GM21515 (cell line): ENCODE data around the gene HIVEP3.
"Not testable (repeated sequence)": the region's sequence is repeated elsewhere in the genome, so short reads cannot be mapped to it uniquely, and the experiment has no call there.

ENCODE experiments used
- ATAC-seq: cut with Tn5 transposase; IDR thresholded peaks from one replicate; pipeline ENCODE4 v1.9.1; 2021; ENCODE audit not compliant: unreplicated experiment

The HIVEP3 gene

DNA sequence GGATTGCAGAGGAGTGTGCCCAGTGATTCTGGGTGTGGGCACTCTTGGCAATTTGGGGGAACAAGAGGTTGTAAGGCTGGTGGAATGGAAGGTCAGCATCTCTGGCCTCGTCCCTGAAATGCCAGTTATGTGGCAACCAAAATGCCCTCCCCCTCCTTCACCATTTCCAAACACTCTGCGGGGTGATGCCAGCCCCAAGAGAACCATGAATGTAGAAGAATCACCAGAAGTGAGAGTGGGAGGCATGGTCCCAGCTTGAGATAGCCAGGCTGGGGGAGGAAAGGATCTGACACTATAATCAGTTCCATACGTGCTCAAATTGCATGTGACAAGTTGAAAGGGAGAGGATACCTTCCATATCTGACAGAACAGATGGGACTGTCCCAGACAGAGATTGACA, 345.5 kb downstream of the HIVEP3 start:
- ATAC-seq, result no peak

DNA sequence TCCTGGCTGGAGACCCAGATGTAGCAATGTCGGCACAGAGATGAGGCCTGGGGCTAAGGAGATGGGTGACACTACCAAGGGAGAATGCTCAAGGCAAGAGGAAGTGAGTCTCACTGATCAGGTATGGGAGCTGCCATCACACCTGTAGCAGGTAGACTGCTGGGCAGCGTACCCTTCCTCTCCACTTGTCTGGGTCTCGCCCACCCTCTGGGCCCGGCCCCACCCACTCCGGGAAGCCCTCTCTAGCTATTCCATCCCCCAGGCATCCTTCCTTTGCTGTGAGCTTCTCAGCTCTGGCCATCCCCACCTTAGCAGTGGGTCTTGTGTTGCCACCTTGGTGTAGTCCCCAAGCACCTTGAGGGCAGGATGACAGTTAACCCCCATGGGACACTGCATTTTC, 346.5 kb downstream of the HIVEP3 start:
- no peak for ATAC-seq

DNA sequence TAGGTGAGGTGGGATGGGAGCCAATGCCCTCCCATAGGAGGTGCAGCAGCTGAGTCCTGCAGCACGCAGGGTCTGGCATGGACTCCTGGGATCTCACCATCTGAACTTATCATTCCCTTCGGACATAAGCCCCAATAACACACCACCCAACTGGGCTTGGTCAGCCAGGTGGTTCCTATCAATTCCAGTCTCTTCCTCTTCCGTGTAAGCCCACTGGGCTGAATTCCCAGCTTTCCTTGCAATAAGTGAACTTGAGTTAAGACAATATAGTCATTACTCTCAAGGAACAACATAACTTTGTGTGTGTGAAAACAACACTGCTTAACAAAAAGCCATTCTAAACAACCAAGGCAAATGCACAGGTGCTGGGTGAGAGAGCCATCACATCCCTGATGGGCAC, 347.7 kb downstream of the HIVEP3 start:
- no peak for ATAC-seq

DNA sequence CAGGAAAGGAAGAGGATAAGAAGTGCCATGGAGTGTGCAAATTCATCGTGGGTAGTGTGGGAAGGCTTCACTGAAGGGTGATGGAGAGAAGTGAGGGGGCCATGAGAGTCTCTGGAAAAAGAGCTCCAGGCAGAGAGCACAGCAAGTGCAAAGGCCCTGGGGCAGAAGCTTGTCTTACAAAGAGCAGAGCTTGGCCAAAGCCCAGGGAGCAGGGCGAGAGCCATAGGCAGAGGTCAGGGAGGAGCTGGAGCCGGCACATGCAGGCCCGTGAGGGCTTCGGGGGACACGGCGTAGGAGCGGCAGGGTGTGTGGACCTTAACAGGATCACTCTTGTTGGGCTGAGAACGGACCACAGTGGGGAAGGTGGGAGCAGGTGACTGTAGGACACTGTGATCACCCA, 350.5 kb downstream of the HIVEP3 start:
- no peak for ATAC-seq

DNA sequence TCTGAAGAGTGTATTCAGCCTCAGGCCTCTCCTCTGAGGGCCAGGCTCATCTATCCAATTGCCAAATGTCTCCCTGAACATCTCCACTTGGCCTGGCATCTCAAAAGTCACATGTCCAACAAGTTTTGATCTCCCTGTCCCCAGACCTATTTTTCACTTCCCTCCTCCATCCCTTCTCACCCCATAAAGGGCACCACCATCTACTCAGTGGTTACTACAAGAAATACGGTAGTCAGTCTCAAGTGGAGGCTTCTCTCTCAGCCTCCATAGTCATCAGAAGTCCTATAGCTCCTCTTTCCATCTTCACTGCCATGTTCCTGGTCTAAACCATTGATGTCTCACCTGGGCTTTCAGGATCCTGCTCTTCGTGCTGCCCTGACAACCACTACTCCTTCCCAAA, 351.8 kb downstream of the HIVEP3 start:
- no peak for ATAC-seq

DNA sequence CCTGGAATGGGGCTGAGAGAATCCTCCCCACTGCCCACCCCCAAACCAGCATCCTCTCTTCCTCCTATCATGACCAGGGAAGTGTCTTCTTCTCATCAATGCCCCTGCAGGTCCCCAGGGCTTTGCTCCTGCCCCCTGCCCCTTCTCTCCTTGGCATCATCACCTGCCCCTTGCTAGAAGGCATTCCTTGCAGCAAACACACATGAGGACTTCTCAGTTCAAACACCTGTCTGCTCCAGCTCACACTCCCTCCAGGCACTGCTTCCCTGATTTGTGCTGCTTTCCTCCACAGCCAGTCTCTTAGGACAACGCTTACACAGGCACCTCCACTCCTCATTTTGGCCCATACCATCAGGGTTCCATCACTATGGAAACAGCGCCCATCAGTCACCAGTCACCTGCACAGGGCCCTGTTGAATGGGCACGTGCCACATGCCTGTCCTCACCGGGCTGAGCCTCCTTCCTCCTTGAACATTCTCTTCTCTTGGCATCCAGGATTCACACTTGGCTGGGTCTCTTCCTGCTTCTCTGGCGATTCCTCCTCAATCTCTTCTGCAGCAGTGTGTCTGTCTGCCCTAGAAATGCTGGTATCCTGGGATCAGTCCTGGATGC, 352.3 kb downstream of the HIVEP3 start:
- no peak for ATAC-seq

DNA sequence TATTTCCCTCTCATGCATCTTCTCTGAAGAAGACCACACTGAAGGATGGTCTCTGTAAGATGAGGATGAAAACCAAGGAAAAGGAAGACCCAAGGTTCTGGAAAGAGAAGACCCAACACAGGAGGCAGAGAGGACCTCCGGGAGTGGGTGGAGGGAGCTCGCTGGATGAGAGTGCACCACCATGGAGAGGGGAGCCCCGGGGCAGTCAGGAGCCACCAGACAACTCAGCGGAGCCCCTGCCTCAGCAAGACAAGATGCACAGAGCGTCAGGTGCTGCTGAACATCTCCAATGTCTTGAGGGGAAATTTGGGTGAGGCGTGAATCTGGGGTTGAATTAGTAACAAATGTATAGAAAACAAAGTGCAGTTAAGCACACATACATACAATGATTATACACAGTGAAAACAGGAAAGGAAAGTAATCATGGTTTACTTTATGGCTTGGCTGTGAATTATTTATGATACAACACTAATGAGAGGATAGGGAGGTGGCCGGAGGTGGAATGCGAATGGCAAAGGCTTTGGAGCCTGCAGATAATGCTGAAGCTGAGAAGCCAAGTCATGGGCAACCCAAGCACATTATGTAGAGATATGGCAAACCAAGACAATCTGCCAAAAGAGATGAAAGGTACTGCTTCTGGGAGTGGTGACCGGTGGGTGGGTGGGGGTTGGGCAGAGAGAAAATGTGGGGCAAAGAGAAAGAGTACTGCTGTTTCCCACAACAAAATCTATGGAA, 353.8 kb downstream of the HIVEP3 start:
- no peak for ATAC-seq

DNA sequence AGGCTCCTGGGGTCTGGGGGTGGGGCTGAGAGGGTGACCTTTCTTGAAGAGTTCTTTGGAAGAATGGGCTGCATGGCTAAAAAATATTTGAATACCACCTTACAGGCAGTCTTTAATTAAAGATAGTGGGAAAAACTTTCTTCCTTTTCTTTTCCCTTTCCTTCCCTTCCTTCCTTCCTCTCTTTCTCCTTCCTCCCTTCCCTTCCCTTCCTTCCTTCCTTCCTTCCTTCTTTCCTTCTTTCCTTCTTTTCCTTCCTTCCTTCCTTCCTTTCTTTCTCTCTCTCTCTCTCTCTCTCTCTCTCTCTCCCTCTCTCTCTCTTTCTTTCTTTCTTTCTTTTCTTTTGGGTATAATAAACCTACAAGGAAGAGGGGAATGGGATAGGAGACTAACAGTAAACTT, 356.4 kb downstream of the HIVEP3 start:
- ATAC-seq, result no peak

DNA sequence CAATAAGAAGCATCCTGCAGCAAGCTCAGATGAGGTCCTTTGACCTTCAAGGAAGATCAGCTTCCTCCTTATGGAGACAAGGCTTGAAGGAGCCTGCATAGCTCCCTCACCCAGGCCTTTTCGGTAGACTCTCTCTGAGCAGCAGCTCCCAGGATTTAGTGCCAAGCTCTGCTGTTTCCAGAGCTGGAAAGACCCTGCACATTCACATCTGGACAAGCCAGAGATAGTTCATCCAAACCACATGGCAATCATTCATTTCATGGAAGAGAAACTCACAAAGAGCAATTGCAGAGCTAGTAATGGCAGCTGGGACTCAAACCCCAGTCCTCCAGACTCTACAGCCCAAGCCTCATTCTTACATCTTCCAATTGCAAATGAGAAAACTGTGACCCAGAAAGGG, 357.8 kb downstream of the HIVEP3 start:
- ATAC-seq, result no peak

DNA sequence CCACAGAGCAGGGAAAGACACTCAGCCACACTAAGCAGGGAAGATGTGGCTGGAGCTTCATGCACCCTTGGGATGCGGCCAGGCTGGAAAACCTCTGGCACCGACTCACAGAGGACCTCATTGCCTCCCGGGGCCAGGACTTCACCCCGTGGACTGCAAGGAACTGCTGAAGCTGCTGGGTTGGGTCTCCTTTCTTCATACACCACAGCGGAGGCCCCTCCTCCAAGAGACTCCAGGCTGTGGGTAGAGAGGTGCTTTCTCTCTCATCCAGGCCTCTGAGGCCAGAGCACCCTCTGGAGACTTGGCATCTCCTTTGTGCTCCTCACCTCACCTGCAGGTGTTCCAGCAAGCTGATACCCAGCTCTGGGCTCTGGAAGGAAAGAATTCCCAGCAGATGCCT, 358.2 kb downstream of the HIVEP3 start:
- no peak for ATAC-seq

DNA sequence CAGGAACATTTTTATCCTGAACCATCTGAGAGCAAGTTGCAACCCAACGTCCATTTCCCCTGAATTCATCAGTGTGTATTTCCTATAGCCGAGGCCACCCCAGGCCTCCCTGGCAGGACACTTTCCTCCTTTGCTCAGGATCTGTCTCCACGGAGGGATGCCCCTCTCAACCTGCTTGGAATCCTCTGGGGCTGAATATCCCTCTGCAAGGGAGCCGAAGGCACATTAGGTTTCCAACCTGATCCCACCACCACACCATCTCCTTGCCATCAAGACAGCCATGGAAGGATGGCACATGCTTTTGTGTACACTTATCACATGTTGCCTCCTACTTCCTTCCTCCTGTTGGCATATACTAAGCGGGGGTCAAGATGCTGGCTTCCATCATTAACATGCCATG, 359.4 kb downstream of the HIVEP3 start:
- no peak for ATAC-seq

DNA sequence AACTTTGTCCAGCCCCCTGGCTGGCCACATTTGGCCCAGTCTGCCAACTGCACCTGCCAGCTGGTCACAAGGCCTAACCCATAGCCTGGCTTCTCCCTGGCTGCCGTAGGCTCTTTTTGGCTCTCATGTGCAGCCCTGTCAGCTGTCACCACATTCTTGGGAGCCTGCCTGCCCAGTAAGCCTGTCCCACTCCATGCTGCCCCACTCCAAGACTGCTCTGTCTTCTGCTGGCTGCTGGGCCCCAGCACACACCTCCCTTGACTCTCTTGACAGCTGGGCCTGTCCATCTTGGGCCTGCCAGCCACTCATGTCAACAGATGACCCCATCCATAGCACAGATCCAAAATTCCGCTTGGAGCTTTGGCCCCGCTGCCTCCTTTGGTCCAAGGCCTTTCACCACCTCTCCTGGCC, 360.0 kb downstream of the HIVEP3 start:
- ATAC-seq, result no peak

DNA sequence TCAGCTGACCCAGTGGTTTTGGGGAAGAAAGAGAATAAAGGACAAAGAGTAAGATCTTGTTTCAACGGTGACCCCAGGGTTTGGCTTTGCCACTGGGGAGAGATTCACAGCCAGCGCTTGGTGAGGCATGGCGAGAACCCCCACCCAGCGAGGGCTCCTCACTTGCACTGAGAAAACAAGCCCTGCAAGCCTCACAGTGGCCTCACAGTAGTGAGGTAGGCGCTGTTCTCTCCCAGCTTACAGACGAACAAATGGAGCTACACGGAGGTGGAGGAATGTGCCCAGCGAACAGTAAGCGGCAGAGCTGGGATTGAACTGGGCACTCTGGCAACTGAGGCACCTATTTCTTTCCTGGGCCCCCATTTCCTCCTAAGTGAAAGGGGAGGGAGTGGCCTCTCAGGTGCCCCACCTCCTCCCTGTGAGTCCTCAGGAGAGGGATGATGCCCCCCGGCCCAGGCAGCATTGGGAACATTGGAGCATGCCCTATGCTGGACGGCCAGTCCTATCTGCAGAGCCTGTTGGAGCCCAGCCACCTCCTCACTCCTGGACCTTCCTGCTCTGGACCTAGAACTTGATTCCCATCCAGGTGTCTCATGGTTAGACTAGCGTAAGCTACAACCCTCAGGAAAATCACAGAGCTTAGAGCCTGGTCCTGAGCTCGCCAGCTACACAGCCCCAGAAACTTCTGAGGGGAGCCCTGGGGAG, 360.8 kb downstream of the HIVEP3 start:
- no peak for ATAC-seq

DNA sequence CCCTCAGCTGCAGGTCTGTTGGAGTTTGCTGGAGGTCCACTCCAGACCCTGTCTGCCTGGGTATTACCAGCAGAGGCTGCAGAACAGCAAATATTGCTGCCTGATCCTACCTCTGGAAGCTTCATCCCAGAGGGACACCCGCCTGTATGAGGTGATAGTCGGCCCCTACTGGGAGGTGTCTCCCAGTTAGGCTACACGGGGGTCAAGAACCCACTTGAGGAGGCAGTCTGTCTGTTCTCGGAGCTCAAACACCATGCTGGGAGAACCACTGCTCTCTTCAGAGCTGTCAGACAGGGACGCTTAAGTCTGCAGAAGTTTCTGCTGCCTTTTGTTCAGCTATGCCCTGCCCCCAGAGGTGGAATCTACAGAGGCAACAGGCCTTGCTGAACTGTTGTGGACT, 364.0 kb downstream of the HIVEP3 start:
- not testable (repeated sequence) for ATAC-seq

DNA sequence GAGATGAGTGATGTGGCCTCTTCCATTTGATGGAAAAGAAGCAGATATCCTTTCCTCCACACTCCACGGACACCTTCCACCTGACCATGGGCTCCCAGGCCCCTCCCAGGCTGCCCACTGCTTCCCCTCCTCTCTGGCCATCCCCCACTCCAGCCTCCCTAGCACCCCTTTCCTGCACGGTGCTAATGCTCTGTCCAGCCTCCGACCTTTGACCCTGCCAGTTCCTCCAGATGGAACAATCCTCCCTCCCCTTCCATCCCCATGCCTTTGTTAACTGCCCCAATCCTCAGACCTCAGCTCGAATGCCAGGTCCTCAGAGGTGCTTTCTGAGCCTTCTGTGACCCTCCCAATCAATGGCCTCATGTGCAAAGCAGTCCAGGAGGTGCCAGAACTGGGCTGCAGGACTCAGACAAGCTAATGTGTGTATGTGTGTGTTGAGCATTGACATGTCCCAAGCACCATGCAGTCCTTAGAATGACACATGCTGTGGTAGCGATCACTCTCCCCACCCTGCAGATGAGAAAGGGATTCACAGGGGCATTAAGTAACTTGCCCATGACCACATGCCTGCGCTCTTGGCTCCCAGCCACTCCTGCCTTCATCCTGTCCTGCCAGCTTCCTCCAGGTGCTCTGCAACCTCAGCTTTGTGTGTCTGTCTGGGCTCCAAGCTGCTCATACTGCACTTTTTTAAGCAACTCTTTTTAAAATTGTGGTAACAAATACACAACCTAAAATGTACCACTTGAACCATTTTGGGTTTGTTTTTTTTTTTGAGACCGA, 370.8 kb downstream of the HIVEP3 start:
- no peak for ATAC-seq

DNA sequence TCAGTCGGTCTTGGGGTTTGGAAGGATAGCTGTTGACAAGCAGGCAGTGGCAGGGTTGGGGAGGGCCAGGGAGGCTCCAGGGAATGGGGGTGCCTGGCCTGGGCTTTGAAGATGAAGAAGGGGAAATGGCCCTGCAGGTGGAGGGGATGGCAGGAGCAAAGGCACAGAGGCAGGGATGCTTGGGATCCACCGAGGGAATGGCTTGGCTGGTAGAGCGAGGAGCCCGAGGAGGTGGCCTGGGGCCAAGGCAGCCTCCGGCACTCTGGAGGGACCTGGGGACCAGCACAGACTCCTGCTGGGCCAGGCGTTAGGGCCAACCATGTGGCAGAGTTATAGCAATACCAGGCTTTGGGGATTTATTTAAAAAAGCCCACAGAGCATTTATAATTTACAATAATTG, 371.4 kb downstream of the HIVEP3 start:
- no peak for ATAC-seq

DNA sequence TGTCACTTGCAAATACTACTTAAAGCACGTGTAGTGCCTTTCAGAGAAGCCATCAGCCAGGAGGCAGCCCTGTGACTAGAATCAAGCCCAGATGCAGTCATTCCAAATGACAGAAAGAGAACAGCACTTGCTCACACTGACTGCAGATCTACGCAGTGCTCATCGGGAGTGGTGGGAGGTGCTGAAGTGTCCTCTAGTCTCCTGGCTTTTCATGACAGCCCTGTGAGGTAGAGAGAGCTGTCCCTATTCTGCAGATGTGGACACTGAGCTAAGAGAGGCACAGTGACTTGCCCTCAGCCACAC, 371.9 kb downstream of the HIVEP3 start:
- ATAC-seq, result no peak

DNA sequence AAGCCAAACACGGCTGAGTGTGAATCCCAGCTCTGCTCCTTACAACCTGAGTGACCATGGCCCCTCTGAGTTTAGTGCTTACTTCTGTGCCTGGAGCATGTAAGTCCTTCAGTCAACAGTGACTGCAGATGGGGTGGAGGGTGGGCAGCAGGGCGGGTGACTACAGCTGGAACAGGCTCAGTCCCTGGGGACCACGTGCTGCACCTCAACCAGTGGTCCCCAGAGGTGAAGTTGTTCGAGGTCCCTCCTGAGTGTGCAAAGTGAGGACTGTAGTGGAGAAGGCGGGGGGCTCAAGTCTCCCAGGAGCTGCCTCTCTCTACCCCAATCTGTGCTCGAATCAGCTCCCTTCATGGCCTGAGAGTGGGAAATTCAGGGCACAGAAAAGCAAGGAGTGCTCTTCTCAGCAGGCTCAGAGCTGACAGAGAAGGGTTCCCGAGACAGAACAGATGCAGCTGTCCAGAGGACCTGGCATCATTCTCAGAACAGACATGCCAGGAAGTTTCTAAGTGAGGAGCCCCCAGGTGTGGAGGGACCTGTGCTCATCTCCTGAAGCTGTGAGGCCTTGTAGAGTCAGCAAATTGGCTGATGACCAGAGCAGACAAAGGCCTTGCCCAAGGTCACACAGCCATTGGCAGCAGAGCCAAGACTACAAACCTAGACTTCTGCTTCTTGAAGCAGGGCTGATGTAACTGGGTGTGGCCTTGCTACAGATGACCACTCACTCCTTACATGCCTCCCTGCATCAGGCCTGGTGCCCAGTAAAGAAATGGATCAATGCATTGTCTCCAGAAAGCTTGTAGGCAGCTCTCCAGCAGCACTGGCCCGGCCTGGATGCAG, 372.5 kb downstream of the HIVEP3 start:
- ATAC-seq, result no peak

DNA sequence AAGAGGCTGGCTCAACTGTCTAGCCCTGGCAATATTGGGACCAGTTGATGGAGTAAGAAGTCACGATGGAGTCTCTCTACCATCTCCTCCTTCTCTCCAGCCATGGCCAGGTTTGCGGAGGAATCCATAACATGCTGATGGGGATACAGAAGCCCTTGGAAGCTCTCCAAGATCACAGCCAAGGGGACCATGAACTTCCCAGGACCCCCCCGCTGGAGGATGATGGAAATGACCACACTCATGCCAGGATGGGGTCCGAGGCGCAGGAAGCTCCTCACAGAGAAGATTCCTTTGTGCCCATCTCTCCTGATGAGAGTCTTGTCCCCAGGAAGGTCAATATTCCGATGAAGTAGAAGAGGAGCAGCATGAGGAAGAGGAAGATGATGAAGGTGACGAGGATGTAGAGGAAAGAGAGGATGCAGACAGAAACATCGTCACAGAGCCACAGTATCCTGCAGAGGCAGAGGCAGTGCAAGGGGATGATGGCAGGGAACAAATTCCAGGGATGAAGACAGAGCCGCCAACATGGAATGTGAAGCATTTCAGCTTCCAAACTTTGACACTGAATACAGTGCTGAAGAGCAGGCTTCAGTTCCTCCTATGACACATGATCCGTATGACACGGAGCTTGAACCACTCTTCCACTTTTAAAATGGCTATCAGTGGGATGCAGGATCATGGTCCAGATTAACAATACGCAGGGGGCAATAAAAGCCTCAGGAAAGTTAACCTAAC, 376.4 kb downstream of the HIVEP3 start:
- ATAC-seq, result no peak

DNA sequence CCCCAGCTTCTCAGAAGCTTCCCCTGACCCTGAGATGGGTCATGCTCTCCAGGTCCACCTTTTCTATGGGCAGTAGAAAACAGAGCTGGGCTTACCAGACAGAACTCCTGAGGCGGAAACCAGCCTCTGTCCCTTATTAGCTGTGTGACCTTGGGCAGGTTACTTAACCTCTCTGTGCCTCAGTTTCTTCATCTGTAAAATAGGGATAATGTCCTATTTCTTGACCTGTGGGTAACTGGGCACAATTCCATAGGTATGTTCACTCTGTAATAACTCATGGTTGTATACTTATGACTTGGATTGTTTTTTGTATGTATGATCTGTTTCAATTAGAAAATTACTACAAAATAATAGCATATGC, 377.1 kb downstream of the HIVEP3 start:
- no peak for ATAC-seq
